ENCODE results near the gene HOXD11. TPM values are rescaled to one million over a fixed set of nuclear protein-coding genes. Genes with fewer than 3 reads are reported as not detected.

HOXD11 gene
- total and polyA plus RNA-seq, 2 donors (not counting 1 experiment from before 2014, with no cell fraction given) = not detected

- H3K4me3 Mint-ChIP-seq = no peak overlapping the region
- H3K27me3 ChIP-seq (replicated peaks in 1 of 4; ENCODE audit: control extremely low read depth in 1 of 4, control insufficient read depth in 3 of 4, insufficient read depth in 4 of 4, low read length in 3 of 4) = peaks cover 0 to 92% (median 83%) of the 10 kb centered on the region in 4 experiments
- intact Hi-C loops (cut with micrococcal nuclease) = no loop called here
- no peaks in the 10 kb centered on the region for H4K20me1 ChIP-seq (ENCODE audit: control insufficient read depth, insufficient read depth, low read length, poor library complexity, severe bottlenecking)
- H3K4me2 ChIP-seq (replicated peaks; ENCODE audit: low read depth, low read length, poor library complexity, severe bottlenecking) = no peak overlapping the region
- no peaks in the 10 kb centered on the region for H3K36me3 ChIP-seq (replicated peaks in 1 of 2; ENCODE audit: control extremely low read depth in 1 of 2, control insufficient read depth in 1 of 2, extremely low read depth in 1 of 2, insufficient read depth in 2 of 2, low read length in 1 of 2)
- CTCF ChIA-PET = interaction anchor here (0.9 kb wide), 1 partner anchor 87 kb away, joined by 4 read pairs; the partner anchor contains the start of gene LNPK
- no peak overlapping the region for H3K4me3 ChIP-seq (ENCODE audit: control extremely low read depth in 1 of 5, extremely low read depth in 1 of 5, insufficient read depth in 1 of 5, low read depth in 2 of 5, low read length in 4 of 5)
- H3K27me3 Mint-ChIP-seq = peaks cover 79% of the 10 kb centered on the region
- peaks cover 1 to 63% (median 18%) of the 10 kb centered on the region in 3 donors for H3K9me3 ChIP-seq (ENCODE audit: control extremely low read depth in 1 of 3, control insufficient read depth in 2 of 3, insufficient read depth in 1 of 3, low read length in 2 of 3)
- H3K4me1 ChIP-seq (ENCODE audit: control insufficient read depth in 2 of 2, insufficient read depth in 2 of 2, low read length in 2 of 2) = peaks cover 15 to 21% of the 10 kb centered on the region in 2 donors
- H2AFZ ChIP-seq (ENCODE audit: insufficient read depth, low read depth, low read length, poor library complexity, severe bottlenecking) = no peak overlapping the region
- POLR2A ChIA-PET = no interaction called here
- WGBS (ENCODE audit: insufficient coverage) = 4% methylated on average over 6 of the region's 6 CpGs
- no peak for ATAC-seq (ENCODE audit: low read depth)
- no peak overlapping the region for H3K9ac ChIP-seq (ENCODE audit: low read length)
- TF ChIP-seq EZH2 (IDR thresholded peaks at IDR 0.05; ENCODE audit: borderline replicate concordance, insufficient read depth, low read depth, low read length, poor library complexity, severe bottlenecking) = no peak
- TF ChIP-seq, protein P1, sequence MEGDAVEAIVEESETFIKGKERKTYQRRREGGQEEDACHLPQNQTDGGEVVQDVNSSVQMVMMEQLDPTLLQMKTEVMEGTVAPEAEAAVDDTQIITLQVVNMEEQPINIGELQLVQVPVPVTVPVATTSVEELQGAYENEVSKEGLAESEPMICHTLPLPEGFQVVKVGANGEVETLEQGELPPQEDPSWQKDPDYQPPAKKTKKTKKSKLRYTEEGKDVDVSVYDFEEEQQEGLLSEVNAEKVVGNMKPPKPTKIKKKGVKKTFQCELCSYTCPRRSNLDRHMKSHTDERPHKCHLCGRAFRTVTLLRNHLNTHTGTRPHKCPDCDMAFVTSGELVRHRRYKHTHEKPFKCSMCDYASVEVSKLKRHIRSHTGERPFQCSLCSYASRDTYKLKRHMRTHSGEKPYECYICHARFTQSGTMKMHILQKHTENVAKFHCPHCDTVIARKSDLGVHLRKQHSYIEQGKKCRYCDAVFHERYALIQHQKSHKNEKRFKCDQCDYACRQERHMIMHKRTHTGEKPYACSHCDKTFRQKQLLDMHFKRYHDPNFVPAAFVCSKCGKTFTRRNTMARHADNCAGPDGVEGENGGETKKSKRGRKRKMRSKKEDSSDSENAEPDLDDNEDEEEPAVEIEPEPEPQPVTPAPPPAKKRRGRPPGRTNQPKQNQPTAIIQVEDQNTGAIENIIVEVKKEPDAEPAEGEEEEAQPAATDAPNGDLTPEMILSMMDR (IDR thresholded peaks at IDR 0.05) = no peak
- peaks cover 3% of the 10 kb centered on the region for H3K9me3 Mint-ChIP-seq (ENCODE audit: insufficient read depth)
- H3K27ac ChIP-seq (ENCODE audit: low read length in 2 of 2) = no peak overlapping the region
- no peaks in the 10 kb centered on the region for H3K79me2 ChIP-seq (ENCODE audit: control insufficient read depth, insufficient read depth, low read length)
- H3K27ac Mint-ChIP-seq = no peak overlapping the region
- DNase-seq = no peak
- H3K4me1 Mint-ChIP-seq = peaks cover 18% of the 10 kb centered on the region
Observed at GRCh38 chr2:176088937-176089842, 17.9 kb upstream of the HOXD11 start.

- Mint-ChIP-seq H3K9me3 (ENCODE audit: insufficient read depth) (peaks cover 3% of the 10 kb centered on the region), H3K27ac (no peak overlapping the region), H3K4me1 (peaks cover 18% of the 10 kb centered on the region), H3K4me3 (no peak overlapping the region), H3K27me3 (peaks cover 79% of the 10 kb centered on the region)
- no peak for TF ChIP-seq EZH2 (IDR thresholded peaks at IDR 0.05; ENCODE audit: borderline replicate concordance, insufficient read depth, low read depth, low read length, poor library complexity, severe bottlenecking)
- no peaks in the 10 kb centered on the region for H3K79me2 ChIP-seq (ENCODE audit: control insufficient read depth, insufficient read depth, low read length)
- H3K36me3 ChIP-seq (replicated peaks in 1 of 2; ENCODE audit: control extremely low read depth in 1 of 2, control insufficient read depth in 1 of 2, extremely low read depth in 1 of 2, insufficient read depth in 2 of 2, low read length in 1 of 2) = no peaks in the 10 kb centered on the region
- POLR2A ChIA-PET = no interaction called here
- CTCF ChIA-PET = no interaction called here
- H3K9me3 ChIP-seq (ENCODE audit: control extremely low read depth in 1 of 3, control insufficient read depth in 2 of 3, insufficient read depth in 1 of 3, low read length in 2 of 3) = peaks cover 1 to 56% (median 13%) of the 10 kb centered on the region in 3 donors
- DNase-seq (no peak), ATAC-seq (ENCODE audit: low read depth) (no peak)
- H3K4me1 ChIP-seq (ENCODE audit: control insufficient read depth in 2 of 2, insufficient read depth in 2 of 2, low read length in 2 of 2) = peaks cover 15 to 21% of the 10 kb centered on the region in 2 donors
- H3K4me3 ChIP-seq (ENCODE audit: control extremely low read depth in 1 of 5, extremely low read depth in 1 of 5, insufficient read depth in 1 of 5, low read depth in 2 of 5, low read length in 4 of 5) = no peak overlapping the region
- no peaks in the 10 kb centered on the region for H4K20me1 ChIP-seq (ENCODE audit: control insufficient read depth, insufficient read depth, low read length, poor library complexity, severe bottlenecking)
- intact Hi-C loops (cut with micrococcal nuclease) = loop anchor here (10.0 kb wide), 1 partner anchor 1755 kb away; the partner anchor contains the start of gene SP9
- H3K27ac ChIP-seq (ENCODE audit: low read length in 2 of 2) = no peak overlapping the region
- no peak overlapping the region for H2AFZ ChIP-seq (ENCODE audit: insufficient read depth, low read depth, low read length, poor library complexity, severe bottlenecking)
- peaks cover 0 to 92% (median 85%) of the 10 kb centered on the region in 4 experiments for H3K27me3 ChIP-seq (replicated peaks in 1 of 4; ENCODE audit: control extremely low read depth in 1 of 4, control insufficient read depth in 3 of 4, insufficient read depth in 4 of 4, low read length in 3 of 4)
- no peak overlapping the region for H3K9ac ChIP-seq (ENCODE audit: low read length)
- H3K4me2 ChIP-seq (replicated peaks; ENCODE audit: low read depth, low read length, poor library complexity, severe bottlenecking) = no peak overlapping the region
Observed at GRCh38 chr2:176089843-176090395, 17.2 kb upstream of the HOXD11 start.

Measured in B cell (primary cell).